ENCODE data around the gene PLK5. TPM values are rescaled to one million over a fixed set of nuclear protein-coding genes. Genes with fewer than 3 reads are reported as not detected.
A peak's percentile ranks its signal among the peaks of the same experiment; 100 is the strongest.

Gene PLK5
- total and polyA plus RNA-seq, 2 of the 4 experiments (the other 2 are of a cell fraction) = not detected

- peak; percentile 92 for ATAC-seq (ENCODE audit: low read depth)
- Histone ChIP-seq H2AK5ac (ENCODE audit: low read depth, low read length) (no peak within 1 kb of the TSS; the same call in 1 of the 2 replicates), H3K18ac (ENCODE audit: low read depth, low read length) (no peak within 1 kb of the TSS), H3K27me3 (ENCODE audit: control insufficient read depth, insufficient read depth, low read length) (peaks cover 10% of the 10 kb centered on the region; the same call in 1 of the 2 replicates), H3K4me3 (ENCODE audit: insufficient read depth, low read depth, low read length) (peak within 1 kb of the TSS; percentile 59), H3K36me3 (ENCODE audit: control insufficient read depth, insufficient read depth, low read length) (no peaks in the 10 kb centered on the region), H2AK9ac (replicated peaks; ENCODE audit: low read depth, low read length, poor library complexity) (peak within 1 kb of the TSS; percentile 93), H3K27ac (ENCODE audit: insufficient read depth, low read length) (peak within 1 kb of the TSS; percentile 68), H3K9me3 (ENCODE audit: control insufficient read depth, insufficient read depth, low read length) (no peaks in the 10 kb centered on the region), H3K56ac (ENCODE audit: extremely low read depth, insufficient read depth, low read length) (no peak within 1 kb of the TSS), H4K91ac (ENCODE audit: insufficient read depth, low read depth, low read length) (peak within 1 kb of the TSS; percentile 43; the same call in 1 of the 2 replicates), H3K9me1 (ENCODE audit: insufficient read depth, low read length) (no peaks in the 10 kb centered on the region), H3K23ac (ENCODE audit: low read depth, low read length) (no peak within 1 kb of the TSS; the same call in 1 of the 2 replicates), H3K9ac (ENCODE audit: low read depth, low read length) (peak within 1 kb of the TSS; percentile 66), H4K5ac (ENCODE audit: low read depth, low read length) (peak within 1 kb of the TSS; percentile 12), H3K4ac (ENCODE audit: low read depth, low read length) (peak within 1 kb of the TSS; percentile 77), H2BK5ac (ENCODE audit: low read depth, low read length, poor library complexity, severe bottlenecking) (peak within 1 kb of the TSS; percentile 47), H2BK15ac (ENCODE audit: low read depth, low read length) (no peak within 1 kb of the TSS; the same call in 2 of the 3 replicates), H3K14ac (replicated peaks; ENCODE audit: low read depth, low read length) (peak within 1 kb of the TSS; percentile 73), H3K79me1 (ENCODE audit: low read depth in 1 of 2, low read length in 2 of 2) (no peaks in the 10 kb centered on the region), H4K20me1 (ENCODE audit: insufficient read depth, low read length) (peaks cover 3% of the 10 kb centered on the region; the same call in 1 of the 2 replicates), H2BK120ac (ENCODE audit: low read depth, low read length) (peak within 1 kb of the TSS; percentile 60), H3K4me1 (ENCODE audit: control insufficient read depth, insufficient read depth, low read length) (peaks cover 9% of the 10 kb centered on the region), H4K8ac (ENCODE audit: low read depth in 2 of 2, low read length in 2 of 2) (peak within 1 kb of the TSS in 1 of 2 experiments; percentile 85; a peak in 2 of 4 replicates), H2BK20ac (ENCODE audit: low read depth, low read length) (no peak within 1 kb of the TSS), H3K4me2 (ENCODE audit: low read depth, low read length) (peak within 1 kb of the TSS; percentile 92), H2AFZ (replicated peaks; ENCODE audit: low read length, poor library complexity) (peak within 1 kb of the TSS; percentile 100)
- DNase-seq = peak; percentile 98
- ChIA-PET CTCF (no interaction called here), POLR2A (ENCODE audit: unreplicated experiment) (interaction anchor here (0.6 kb wide), 2 partner anchors 302 to 1103 kb away, joined by 3 to 4 read pairs; no protein-coding TSS in a partner anchor)
- dilution Hi-C loops (cut with HindIII; ENCODE audit: low sequenced_read_pairs, unreplicated experiment) (no loop called here), in situ Hi-C loops (cut with MboI; ENCODE audit: low sequenced_read_pairs) (no loop called here), intact Hi-C loops (cut with micrococcal nuclease) (no loop called here)
- WGBS, 2 experiments (ENCODE audit: extremely low coverage in 2 of 2, insufficient read length in 1 of 2) = 0% methylated on average over 36 of the region's 74 CpGs; no CpG with 5 or more reads in 1 of the 2 experiments
- TF ChIP-seq MAZ (IDR thresholded peaks at IDR 0.05; ENCODE audit: borderline replicate concordance, low read depth, low read length) (peak; percentile 96), CHD1 (IDR thresholded peaks at IDR 0.05; ENCODE audit: low read depth, low read length) (no peak), MAFK (IDR thresholded peaks at IDR 0.05; ENCODE audit: low read depth, low read length) (no peak), FOS (IDR thresholded peaks at IDR 0.05; ENCODE audit: low read depth, low read length) (no peak), MXI1 (IDR thresholded peaks at IDR 0.05; ENCODE audit: borderline replicate concordance, low read depth, low read length) (peak; percentile 73; the same call in 1 of the 2 replicates), BHLHE40 (IDR thresholded peaks at IDR 0.05; ENCODE audit: low read depth, low read length) (peak; percentile 61), USF2 (IDR thresholded peaks at IDR 0.05; ENCODE audit: low read depth, low read length) (no peak), CEBPB (IDR thresholded peaks at IDR 0.05; ENCODE audit: low read depth, low read length) (peak; percentile 94)
- no TSS peak for BruUV-seq (replicated peaks)
Measured at GRCh38 chr19:1490311-1491113, 33.4 kb upstream of the PLK5 start, which contains the start of gene PCSK4. PCSK4 (minus strand) TSS chr19:1490350; CDS start chr19:1490346, 4 bp downstream.

All from IMR-90 (cell line).